Common myeloid progenitor, CD34-positive (primary cell): Measurements from ENCODE around the gene OR52A1.
A peak's percentile ranks its signal among the peaks of the same experiment; 100 is the strongest.
"Not testable (repeated sequence)": the region's sequence is repeated elsewhere in the genome, so short reads cannot be mapped to it uniquely, and the experiment has no call there.

ENCODE experiments used
- CTCF ChIA-PET: fragments of 350-600 bp; sonication (Branson Sonifier 250); formaldehyde crosslinking; loops from one replicate; lab custom pipeline; 2021; ENCODE audit warnings: antibody characterized with exemption; lab: Charles Lee
- POLR2A ChIA-PET: fragments of 350-600 bp; sonication (Branson Sonifier 250); formaldehyde crosslinking; loops from one replicate; lab custom pipeline; 2021; ENCODE audit warnings: antibody characterized with exemption; lab: Charles Lee
- DNase-seq, 3 donors: peaks; one replicate each; pipeline versions ENCODE4 v3.0.0 to v3.0.0-alpha.2; 2013
- H3K27ac ChIP-seq, 2 experiments: 1 replicate in 1 of 2; 2 replicates in 1 of 2; pipeline ENCODE4 v1.7.0; 2013; ENCODE audit warnings: inconsistent platforms in 2 of 2, low read length in 2 of 2, mild to moderate bottlenecking in 2 of 2, low read depth in 1 of 2, moderate library complexity in 1 of 2; ENCODE audit not compliant: severe bottlenecking in 2 of 2, insufficient read depth in 1 of 2, poor library complexity in 1 of 2
- H3K27me3 ChIP-seq, 5 experiments: replicated peaks in 2 of 5; 1 replicate in 3 of 5; 2 replicates in 2 of 5; pipeline versions ENCODE4 v1.6.1 to v1.7.0; 2013; ENCODE audit warnings: low read length in 4 of 5, mild to moderate bottlenecking in 2 of 5, moderate library complexity in 2 of 5, inconsistent platforms in 1 of 5; ENCODE audit not compliant: insufficient read depth in 5 of 5, control insufficient read depth in 4 of 5
- H3K36me3 ChIP-seq, 4 experiments: 1 replicate in 2 of 4; 2 replicates in 2 of 4; pipeline versions ENCODE4 v1.6.1 to v1.7.0; 2013; ENCODE audit warnings: low read length in 3 of 4, control low read depth in 1 of 4, mild to moderate bottlenecking in 1 of 4; ENCODE audit not compliant: control insufficient read depth in 4 of 4, insufficient read depth in 4 of 4
- H3K4me1 ChIP-seq, 4 experiments: 1 replicate in 3 of 4; 2 replicates in 1 of 4; pipeline versions ENCODE4 v1.6.1 to v1.7.1; 2013; ENCODE audit warnings: low read length in 3 of 4, mild to moderate bottlenecking in 3 of 4, control low read depth in 1 of 4, inconsistent platforms in 1 of 4, moderate library complexity in 1 of 4; ENCODE audit not compliant: control insufficient read depth in 4 of 4, insufficient read depth in 4 of 4; ENCODE audit errors: control extremely low read depth in 1 of 4
- H3K4me3 ChIP-seq, 7 experiments: 1 replicate in 4 of 7; 2 replicates in 3 of 7; pipeline versions ENCODE4 v1.5.1 to v1.7.0; 2013; ENCODE audit warnings: mild to moderate bottlenecking in 7 of 7, low read length in 6 of 7, moderate library complexity in 6 of 7, inconsistent platforms in 2 of 7, low read depth in 2 of 7, control low read depth in 1 of 7; ENCODE audit not compliant: insufficient read depth in 4 of 7, control insufficient read depth in 1 of 7; ENCODE audit errors: extremely low read depth in 1 of 7
- H3K9me3 ChIP-seq, 5 experiments: 1 replicate in 4 of 5; 2 replicates in 1 of 5; pipeline versions ENCODE4 v1.6.1 to v1.7.1; 2013; ENCODE audit warnings: low read length in 4 of 5, mild to moderate bottlenecking in 2 of 5, inconsistent platforms in 1 of 5, low read depth in 1 of 5, moderate library complexity in 1 of 5; ENCODE audit not compliant: control insufficient read depth in 4 of 5, insufficient read depth in 2 of 5; ENCODE audit errors: control extremely low read depth in 1 of 5
- WGBS: methylation state at CpG from one replicate; pipeline ENCODE4 v1.1.5; 2013; ENCODE audit not compliant: insufficient coverage; 5-methylcytosine and 5-hydroxymethylcytosine counted together

Gene OR52A1

GRCh38 chr11:5161045-5161444 lies 6.5 kb upstream of the OR52A1 start:
- POLR2A ChIA-PET, DNase-seq, H3K27ac ChIP-seq, H3K4me3 ChIP-seq, CTCF ChIA-PET, H3K27me3 ChIP-seq, H3K36me3 ChIP-seq, H3K4me1 ChIP-seq, H3K9me3 ChIP-seq: not testable (repeated sequence)
- no CpG with 5 or more reads among the region's 1 CpG for WGBS

- H3K27ac ChIP-seq, H3K4me1 ChIP-seq, CTCF ChIA-PET, POLR2A ChIA-PET, DNase-seq, H3K4me3 ChIP-seq, H3K9me3 ChIP-seq, H3K36me3 ChIP-seq, H3K27me3 ChIP-seq: not testable (repeated sequence)
- WGBS = 80% methylated on average over 1 of the region's 4 CpGs
Observed at GRCh38 chr11:5160217-5160616, 5.7 kb upstream of the OR52A1 start.

- DNase-seq = no peak
- ChIA-PET POLR2A (no interaction called here), CTCF (no interaction called here)
- no peaks in the 10 kb centered on the region for H3K27me3 ChIP-seq
- no peak overlapping the region for H3K4me3 ChIP-seq
- no peaks in the 10 kb centered on the region for H3K36me3 ChIP-seq
- no peak overlapping the region for H3K27ac ChIP-seq
- no peaks in the 10 kb centered on the region for H3K4me1 ChIP-seq
- H3K9me3 ChIP-seq = no peaks in the 10 kb centered on the region
Observed at GRCh38 chr11:5159806-5160205, 5.2 kb upstream of the OR52A1 start.

- Histone ChIP-seq H3K36me3 (no peaks in the 10 kb centered on the region), H3K27me3 (no peaks in the 10 kb centered on the region), H3K9me3 (no peaks in the 10 kb centered on the region), H3K27ac (no peak overlapping the region), H3K4me1 (no peaks in the 10 kb centered on the region), H3K4me3 (no peak overlapping the region)
- DNase-seq = peak in 2 of 3 donors; percentile 7 to 30
- ChIA-PET POLR2A (interaction anchor here (0.8 kb wide), 1 partner anchor 128 kb away, joined by 3 read pairs; no protein-coding TSS in a partner anchor), CTCF (no interaction called here)
- WGBS = 83% methylated on average over 1 of the region's 3 CpGs
Observed at GRCh38 chr11:5153574-5154431, 754 bp downstream of the OR52A1 start.

GRCh38 chr11:5151713-5152153 lies 2.8 kb downstream of the OR52A1 start:
- peak; percentile 6 to 70 (median 35) for DNase-seq
- no peaks in the 10 kb centered on the region for H3K36me3 ChIP-seq
- POLR2A ChIA-PET = no interaction called here
- no peak overlapping the region for H3K27ac ChIP-seq
- H3K27me3 ChIP-seq = no peaks in the 10 kb centered on the region
- no peaks in the 10 kb centered on the region for H3K9me3 ChIP-seq
- CTCF ChIA-PET = no interaction called here
- no peaks in the 10 kb centered on the region for H3K4me1 ChIP-seq
- 79% methylated on average over 3 of the region's 3 CpGs for WGBS
- no peak overlapping the region for H3K4me3 ChIP-seq

GRCh38 chr11:5144206-5144605 lies 10.4 kb downstream of the OR52A1 start:
- DNase-seq = not testable (repeated sequence)

GRCh38 chr11:5137996-5138395 lies 16.6 kb downstream of the OR52A1 start, which contains the start of gene OR52A5:
TSS of gene OR52A5 (minus strand) at chr11:5138356. CDS start at chr11:5132642, 5,714 bp downstream.
- WGBS = 80% methylated on average over 1 of the region's 2 CpGs
- no peak within 1 kb of the TSS for H3K27ac ChIP-seq
- CTCF ChIA-PET = no interaction called here
- no peaks in the 10 kb centered on the region for H3K4me1 ChIP-seq
- POLR2A ChIA-PET = no interaction called here
- H3K4me3 ChIP-seq = no peak within 1 kb of the TSS
- DNase-seq = no peak
- no peaks in the 10 kb centered on the region for H3K27me3 ChIP-seq
- H3K9me3 ChIP-seq = no peaks in the 10 kb centered on the region
- no peaks in the 10 kb centered on the region for H3K36me3 ChIP-seq

More at GRCh38 chr11:5144206-5144605, 10.4 kb downstream of the OR52A1 start:
- POLR2A ChIA-PET, H3K36me3 ChIP-seq, H3K27ac ChIP-seq, H3K27me3 ChIP-seq, H3K4me1 ChIP-seq, H3K9me3 ChIP-seq, H3K4me3 ChIP-seq, CTCF ChIA-PET: not testable (repeated sequence)
- 95% methylated on average over 21 of the region's 21 CpGs for WGBS
